HCT116 (cell line): ENCODE results near the gene IQCF6. TPM values are rescaled to one million over a fixed set of nuclear protein-coding genes. Genes with fewer than 3 reads are reported as not detected.
A peak's percentile ranks its signal among the peaks of the same experiment; 100 is the strongest.

Experiments
- ATAC-seq: fragments of 200-7000 bp; cut with Tn5 transposase; 2 replicates; pipeline ENCODE4 v1.9.1; 2020; ENCODE audit warnings: mild to moderate bottlenecking, moderate library complexity
- BruUV-seq: library from RNA; stranded (reverse); fragments of 400-500 nt; replicated peaks from 2 replicates; lab custom pipeline; 2021; lab: Mats Ljungman, UMichigan
- CTCF ChIA-PET: fragments of 300-600 bp; sonication (Branson Sonifier 250); formaldehyde crosslinking; loops from one replicate; lab custom pipeline; 2021; ENCODE audit warnings: antibody characterized with exemption; lab: Charles Lee
- POLR2A ChIA-PET: fragments of 300-600, 350-600 bp; sonication (Branson Sonifier 250); formaldehyde crosslinking; loops from one replicate; lab custom pipeline; 2021; ENCODE audit warnings: antibody characterized with exemption; lab: Charles Lee
- RAD21 ChIA-PET, 2 experiments: fragments of 300-600 bp; sonication (Branson Sonifier 250); formaldehyde crosslinking; loops; one replicate each; lab custom pipeline; 2023; ENCODE audit warnings: low total read pairs in 2 of 2; ENCODE audit not compliant: uncharacterized antibody in 2 of 2, unreplicated experiment in 2 of 2, low non-redundant PET in 1 of 2; lab: Charles Lee
- DNase-seq: peaks from one replicate; pipeline ENCODE4 v3.0.0-alpha.2; 2010; ENCODE audit warnings: low read depth, low spot score
- H2AFZ ChIP-seq: fragments of 200-600 bp; shearing (Covaris generic), sonication (generic); 2 replicates; pipeline ENCODE4 v1.6.1; 2017; ENCODE audit warnings: low read depth, mixed run types, mixed read lengths, antibody characterized with exemption, low read length; ENCODE audit not compliant: poor library complexity, severe bottlenecking
- H3K27ac ChIP-seq: 2 replicates; pipeline ENCODE4 v1.5.1; 2012; ENCODE audit warnings: low read depth, low read length
- H3K27me3 ChIP-seq: fragments of 200-600 bp; sonication (generic); 2 replicates; pipeline ENCODE4 v1.6.1; 2016; ENCODE audit warnings: mixed run types, low read length, mixed read lengths; ENCODE audit not compliant: insufficient read depth
- H3K36me3 ChIP-seq, 2 experiments: fragments of 200-500 bp in 1 of 2; fragments of 200-600 bp in 1 of 2; sonication (Bioruptor generic) in 1 of 2; sonication (generic) in 1 of 2; 2 replicates each; pipeline versions ENCODE4 v1.5.1 to v1.6.1; 2014 to 2016; ENCODE audit warnings: low read length in 2 of 2, inconsistent platforms in 1 of 2, mixed read lengths in 1 of 2, mixed run types in 1 of 2; ENCODE audit not compliant: insufficient read depth in 2 of 2, control insufficient read depth in 1 of 2
- H3K4me1 ChIP-seq, 2 experiments: fragments of 200-600 bp in 1 of 2; sonication (generic) in 1 of 2; 2 replicates each; pipeline versions ENCODE4 v1.5.1 to v1.6.1; 2012 to 2017; ENCODE audit warnings: low read length in 2 of 2, inconsistent platforms in 1 of 2, mild to moderate bottlenecking in 1 of 2, mixed read lengths in 1 of 2, mixed run types in 1 of 2, moderate library complexity in 1 of 2; ENCODE audit not compliant: insufficient read depth in 2 of 2, control insufficient read depth in 1 of 2
- H3K4me2 ChIP-seq: fragments of 200-600 bp; sonication (generic); 2 replicates; pipeline ENCODE4 v1.6.1; 2017; ENCODE audit warnings: mixed run types, low read length, mixed read lengths
- H3K4me3 ChIP-seq, 2 experiments: fragments of 200-600 bp in 1 of 2; sonication (generic) in 1 of 2; replicated peaks in 1 of 2; 2 replicates each; pipeline ENCODE4 v1.5.1; 2011 to 2016; ENCODE audit warnings: low read length in 2 of 2, control low read depth in 1 of 2, low read depth in 1 of 2, mild to moderate bottlenecking in 1 of 2, mixed read lengths in 1 of 2, mixed run types in 1 of 2
- H3K79me2 ChIP-seq: fragments of 200-600 bp; sonication (generic); 2 replicates; pipeline ENCODE4 v1.6.1; 2017; ENCODE audit warnings: mild to moderate bottlenecking, mixed run types, low read length, moderate library complexity, mixed read lengths; ENCODE audit not compliant: insufficient read depth
- H3K9ac ChIP-seq: fragments of 200-600 bp; sonication (generic); 2 replicates; pipeline ENCODE4 v1.6.1; 2016; ENCODE audit warnings: low read length, mixed read lengths
- H3K9me2 ChIP-seq: fragments of 200-600 bp; sonication (generic), shearing (Covaris generic); 2 replicates; pipeline ENCODE4 v1.6.1; 2017; ENCODE audit warnings: mixed run types, mild to moderate bottlenecking, moderate library complexity; ENCODE audit not compliant: insufficient read depth
- H3K9me3 ChIP-seq, 2 experiments: fragments of 200-500 bp in 1 of 2; fragments of 200-600 bp in 1 of 2; sonication (Bioruptor generic) in 1 of 2; sonication (generic) in 1 of 2; 2 replicates each; pipeline ENCODE4 v1.6.1; 2014 to 2017; ENCODE audit warnings: low read length in 2 of 2, mixed read lengths in 2 of 2, inconsistent platforms in 1 of 2, low read depth in 1 of 2, mild to moderate bottlenecking in 1 of 2, mixed run types in 1 of 2, moderate library complexity in 1 of 2; ENCODE audit not compliant: control insufficient read depth in 1 of 2, insufficient read depth in 1 of 2
- H4K20me1 ChIP-seq: fragments of 200-600 bp; sonication (generic), shearing (Covaris generic); 2 replicates; pipeline ENCODE4 v1.6.1; 2017; ENCODE audit warnings: mixed run types, mild to moderate bottlenecking, moderate library complexity; ENCODE audit not compliant: insufficient read depth
- CTCF ChIP-seq, 3 experiments: fragments of 200-600 bp in 1 of 3; sonication (generic) in 1 of 3; IDR thresholded peaks in 2 of 3; conservative IDR thresholded peaks in 1 of 3; 2 replicates each; pipeline ENCODE4 v1.5.1; 2012 to 2017; ENCODE audit warnings: low read depth in 2 of 3, low read length in 2 of 3, antibody characterized with exemption in 1 of 3, borderline replicate concordance in 1 of 3, control low read depth in 1 of 3, mild to moderate bottlenecking in 1 of 3, mixed read lengths in 1 of 3, mixed run types in 1 of 3, moderate library complexity in 1 of 3; ENCODE audit not compliant: insufficient read depth in 1 of 3
- ELF1 ChIP-seq: IDR thresholded peaks from 2 replicates; pipeline ENCODE4 v1.6.1; 2012; ENCODE audit warnings: low read depth, borderline replicate concordance
- SP1 ChIP-seq: IDR thresholded peaks from 2 replicates; pipeline ENCODE4 v1.6.1; 2012; ENCODE audit warnings: low read depth
- YY1 ChIP-seq: IDR thresholded peaks from 2 replicates; pipeline ENCODE4 v1.6.1; 2011; ENCODE audit warnings: low read length, low read depth, moderate library complexity, mild to moderate bottlenecking; ENCODE audit not compliant: insufficient replicate concordance; ENCODE audit errors: extremely low read depth
- intact Hi-C: fragments of 100-400 bp; cut with micrococcal nuclease; formaldehyde crosslinking; loops from 2 replicates; pipeline ENCODE4 v1.10.0; 2022
- total RNA-seq: library from RNA; stranded (reverse); gene quantifications from one replicate; pipeline ENCODE4 v1.2.1, GENCODE V29; 2021; ENCODE audit not compliant: unreplicated experiment

IQCF6 gene
- total RNA-seq, 1 experiment from 2014 or later: not detected

GRCh38 chr3:51819709-51820406 is 40.8 kb upstream of the IQCF6 start:
- no peak overlapping the region for H3K27ac ChIP-seq
- no peaks in the 10 kb centered on the region for H3K79me2 ChIP-seq
- no peaks in the 10 kb centered on the region for H3K9me3 ChIP-seq
- no peaks in the 10 kb centered on the region for H3K36me3 ChIP-seq
- H4K20me1 ChIP-seq: no peaks in the 10 kb centered on the region
- H2AFZ ChIP-seq: no peak overlapping the region
- H3K27me3 ChIP-seq: no peaks in the 10 kb centered on the region
- TF ChIP-seq SP1 (no peak), CTCF (IDR thresholded peaks at IDR 0.05 in 2 of 3, conservative IDR thresholded peaks at IDR 0.05 in 1 of 3; ENCODE audit: borderline replicate concordance in 1 of 3, insufficient read depth in 1 of 3, low read depth in 2 of 3, low read length in 2 of 3) (peak in 2 of 3 experiments; percentile 69 to 72; a peak in 4 of 6 replicates)
- no peaks in the 10 kb centered on the region for H3K9me2 ChIP-seq
- CTCF ChIA-PET: interaction anchor here (0.7 to 2.2 kb wide), 13 partner anchors 9 to 101 kb away, joined by 3 to 8 read pairs (median 4); no protein-coding TSS in a partner anchor
- POLR2A ChIA-PET: no interaction called here
- no TSS peak for BruUV-seq
- DNase-seq: peak; percentile 15
- RAD21 ChIA-PET: no interaction called here
- no peak overlapping the region for H3K4me2 ChIP-seq
- peak; percentile 80 for ATAC-seq
- no peak overlapping the region for H3K9ac ChIP-seq
- intact Hi-C loops: no loop called here
- H3K4me1 ChIP-seq: peaks cover 0 to 17% of the 10 kb centered on the region in 2 experiments; a peak in 2 of 4 replicates
- H3K4me3 ChIP-seq: no peak overlapping the region

- Histone ChIP-seq H3K9me2 (no peaks in the 10 kb centered on the region), H3K36me3 (no peaks in the 10 kb centered on the region), H3K4me3 (no peak overlapping the region), H3K27ac (no peak overlapping the region), H4K20me1 (no peaks in the 10 kb centered on the region), H3K9ac (no peak overlapping the region), H3K9me3 (no peaks in the 10 kb centered on the region), H3K4me1 (peaks cover 0 to 17% of the 10 kb centered on the region in 2 experiments; a peak in 2 of 4 replicates), H3K27me3 (no peaks in the 10 kb centered on the region)
- intact Hi-C loops: no loop called here
- CTCF ChIA-PET: interaction anchor here (0.9 to 2.2 kb wide), 9 partner anchors 8 to 78 kb away, joined by 3 to 8 read pairs (median 5); no protein-coding TSS in a partner anchor
- BruUV-seq: no TSS peak
- ATAC-seq: no peak
- POLR2A ChIA-PET: no interaction called here
- no peak for TF ChIP-seq ELF1
- TF ChIP-seq YY1: no peak
- TF ChIP-seq, all 23 proteins: peak for 0
- H2AFZ ChIP-seq: no peak overlapping the region
- no peak overlapping the region for H3K4me2 ChIP-seq
- no peak for DNase-seq
- H3K79me2 ChIP-seq: no peaks in the 10 kb centered on the region
- RAD21 ChIA-PET: no interaction called here
Measured at GRCh38 chr3:51819151-51819550, 40.1 kb upstream of the IQCF6 start.
